Colon (tissue), 2 donors: ENCODE measurements around the gene LMF1.
"Not testable (repeated sequence)": the region's sequence is repeated elsewhere in the genome, so short reads cannot be mapped to it uniquely, and the experiment has no call there.

ENCODE experiments used
- FAIRE-seq: peaks from 2 replicates; lab custom pipeline; 2012; peaks lifted over from hg19 to GRCh38; lab: Jason Lieb, UNC
- donor health status: control.
- donor health status: control.

The LMF1 gene

GRCh38 chr16:844638-845350 lies 126.0 kb downstream of the LMF1 start:
- FAIRE-seq: no peak

DNA sequence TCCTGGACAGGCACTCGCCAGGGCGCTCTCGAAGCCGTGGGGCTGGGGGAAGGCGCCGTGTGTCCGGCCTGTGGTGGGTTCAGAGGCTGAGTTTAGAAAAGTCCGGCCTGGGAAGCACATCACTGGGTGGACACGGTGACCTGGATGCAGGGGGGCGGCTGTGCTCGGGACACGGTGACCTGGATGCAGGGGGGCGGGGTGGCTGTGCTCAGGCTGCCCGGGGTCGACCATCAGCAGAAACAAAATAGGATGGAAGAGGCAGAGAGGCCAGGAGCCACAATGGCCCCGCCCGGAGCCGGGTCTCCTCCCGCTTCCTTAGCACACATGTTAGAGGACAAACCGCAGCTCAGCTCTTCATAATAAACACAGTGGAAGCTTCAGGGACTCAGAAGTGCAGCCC lies 127.0 kb downstream of the LMF1 start:
- FAIRE-seq: no peak

DNA sequence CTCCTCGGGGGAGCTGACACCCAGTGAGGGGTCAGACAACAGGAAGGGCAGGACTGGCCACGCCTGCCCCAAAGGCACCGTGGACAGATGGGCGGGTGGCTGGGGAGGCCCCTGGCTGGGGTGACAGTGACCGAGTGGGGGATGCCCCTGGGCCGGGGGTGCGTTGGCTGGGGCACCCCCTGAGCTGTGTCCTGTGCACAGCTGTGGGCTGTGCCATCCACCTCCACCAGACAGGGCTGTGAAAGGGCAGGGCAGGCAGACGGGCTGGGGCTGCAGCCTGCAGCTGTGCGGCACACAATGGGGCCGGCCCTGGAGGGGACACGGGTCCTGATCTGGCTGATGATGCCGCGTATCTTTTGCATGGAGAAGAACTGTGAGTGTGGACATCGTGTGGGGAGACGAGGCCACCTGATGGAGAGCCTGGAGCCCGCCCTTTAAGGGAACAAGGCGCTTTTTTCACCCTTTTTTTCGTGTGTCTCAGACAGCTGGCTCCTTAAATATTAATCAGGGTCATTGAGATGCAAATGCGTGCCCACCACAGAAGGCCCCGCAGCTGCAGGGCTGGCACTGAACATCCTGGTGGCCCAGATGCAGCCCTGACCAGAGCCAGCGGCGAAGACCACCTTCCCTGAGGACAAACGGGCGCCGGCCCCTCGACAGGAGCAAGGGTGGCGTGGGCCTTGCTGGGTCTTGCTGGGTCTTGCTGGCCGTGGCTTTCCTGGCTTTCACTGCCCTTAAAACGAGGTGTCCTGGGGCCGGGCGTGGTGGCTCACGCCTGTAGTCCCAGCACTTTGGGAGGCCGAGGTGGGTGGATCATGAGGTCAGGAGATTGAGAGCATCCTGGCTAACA lies 127.8 kb downstream of the LMF1 start:
- FAIRE-seq: no peak

DNA sequence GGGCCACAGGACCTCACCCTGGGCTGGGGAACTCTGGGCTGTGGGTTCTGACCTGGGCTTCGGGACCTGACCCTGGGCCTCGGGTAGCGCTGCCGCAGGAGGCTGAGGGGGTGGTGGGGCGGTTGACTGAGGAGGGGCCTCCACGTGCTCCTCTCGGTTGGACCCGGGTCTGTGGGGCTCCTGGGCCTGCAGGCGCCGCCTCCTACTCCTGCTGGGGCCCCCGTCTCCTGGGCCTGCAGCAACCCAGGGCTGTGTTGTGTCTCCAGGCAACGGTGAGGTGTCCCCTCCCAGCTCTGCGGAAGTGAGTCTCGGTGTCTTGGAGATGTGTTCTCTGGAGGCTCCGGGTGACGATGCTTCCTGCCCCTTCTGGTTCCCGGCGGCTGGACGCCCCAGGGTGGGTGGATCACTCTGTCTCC lies 128.7 kb downstream of the LMF1 start:
- no peak for FAIRE-seq

- no peak for FAIRE-seq
Measured at GRCh38 chr16:841455-842060, 129.2 kb downstream of the LMF1 start.

- FAIRE-seq: no peak
Measured at GRCh38 chr16:840561-841454, 130.0 kb downstream of the LMF1 start.

GRCh38 chr16:839643-840408 lies 131.0 kb downstream of the LMF1 start:
- no peak for FAIRE-seq

DNA sequence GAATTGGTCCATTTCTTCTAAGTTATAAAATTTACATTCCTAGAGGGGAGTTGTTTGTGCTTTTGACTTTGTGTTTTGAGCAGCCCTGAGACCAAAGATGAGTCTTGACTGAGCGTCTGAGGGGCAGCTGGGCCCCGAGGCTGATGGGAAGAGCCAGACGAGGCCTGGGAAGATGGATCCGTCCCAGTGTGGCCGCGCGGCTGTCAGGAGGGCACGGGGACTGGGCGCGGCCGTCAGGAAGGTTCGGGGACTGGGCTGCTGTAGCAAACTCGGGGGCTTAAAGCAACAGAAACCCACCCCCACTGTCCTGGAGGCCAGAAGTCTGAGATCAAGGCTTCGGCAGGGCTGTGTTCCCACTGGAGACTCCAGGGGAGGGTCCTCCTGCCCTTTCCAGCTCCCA lies 132.0 kb downstream of the LMF1 start:
- no peak for FAIRE-seq

DNA sequence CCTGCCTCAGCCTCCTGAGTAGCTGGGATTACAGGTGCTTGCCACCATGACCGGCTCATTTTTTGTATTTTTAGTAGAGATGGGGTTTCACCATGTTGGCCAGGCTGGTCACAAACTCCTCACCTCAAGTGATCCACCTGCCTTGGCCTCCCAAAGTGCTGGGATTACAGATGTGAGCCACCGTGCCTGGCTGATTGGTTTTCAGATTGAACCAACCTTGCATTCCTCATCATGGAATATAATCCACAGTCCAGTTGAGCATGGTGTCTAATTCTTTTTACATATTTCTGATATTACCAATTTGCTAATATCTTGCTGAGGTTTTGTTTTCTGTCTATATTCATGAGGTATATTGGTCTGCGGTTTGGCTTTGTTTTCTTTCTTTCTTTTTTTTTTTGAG lies 134.0 kb downstream of the LMF1 start:
- FAIRE-seq: not testable (repeated sequence)

DNA sequence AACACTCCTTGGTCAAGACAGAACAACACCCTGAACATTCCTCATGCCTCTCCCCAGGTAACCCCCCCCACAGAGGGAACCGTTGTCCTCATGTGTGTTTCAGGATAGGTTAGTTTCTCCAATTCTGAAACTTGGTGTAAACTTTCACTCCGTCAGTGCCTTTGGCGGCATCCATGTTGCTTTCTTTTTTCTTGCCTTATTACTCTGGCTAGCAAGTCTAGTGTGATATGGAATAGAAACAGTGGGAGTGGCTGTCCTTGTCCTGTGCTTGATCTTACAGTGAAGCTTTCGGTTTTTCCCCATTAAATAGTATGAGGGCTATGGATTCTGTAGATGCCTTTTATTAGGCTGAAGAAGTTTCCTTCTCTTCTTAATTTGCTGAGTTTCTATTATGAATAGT lies 134.6 kb downstream of the LMF1 start:
- no peak for FAIRE-seq

DNA sequence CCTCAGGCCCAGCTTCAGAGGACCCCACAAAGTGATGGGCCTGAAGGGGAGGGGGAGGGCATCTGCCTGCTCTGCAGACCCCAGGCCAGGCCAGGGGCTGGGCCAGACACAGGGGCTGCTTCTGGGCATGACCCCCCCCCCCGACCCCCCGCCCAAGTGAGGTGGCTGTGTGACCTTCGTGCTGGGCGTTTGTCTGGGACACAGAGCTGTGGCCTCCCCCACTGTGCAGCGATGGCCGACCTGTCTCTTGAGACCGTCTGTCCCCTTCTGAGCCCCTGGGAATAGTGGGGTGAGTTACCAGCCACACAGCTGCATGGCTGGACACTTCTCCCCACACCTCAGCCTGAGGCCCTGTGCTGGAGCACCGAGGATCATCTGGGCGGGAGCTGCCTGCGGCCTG lies 135.4 kb downstream of the LMF1 start:
- FAIRE-seq: no peak

GRCh38 chr16:833411-833810 lies 137.4 kb downstream of the LMF1 start:
- FAIRE-seq: no peak

DNA sequence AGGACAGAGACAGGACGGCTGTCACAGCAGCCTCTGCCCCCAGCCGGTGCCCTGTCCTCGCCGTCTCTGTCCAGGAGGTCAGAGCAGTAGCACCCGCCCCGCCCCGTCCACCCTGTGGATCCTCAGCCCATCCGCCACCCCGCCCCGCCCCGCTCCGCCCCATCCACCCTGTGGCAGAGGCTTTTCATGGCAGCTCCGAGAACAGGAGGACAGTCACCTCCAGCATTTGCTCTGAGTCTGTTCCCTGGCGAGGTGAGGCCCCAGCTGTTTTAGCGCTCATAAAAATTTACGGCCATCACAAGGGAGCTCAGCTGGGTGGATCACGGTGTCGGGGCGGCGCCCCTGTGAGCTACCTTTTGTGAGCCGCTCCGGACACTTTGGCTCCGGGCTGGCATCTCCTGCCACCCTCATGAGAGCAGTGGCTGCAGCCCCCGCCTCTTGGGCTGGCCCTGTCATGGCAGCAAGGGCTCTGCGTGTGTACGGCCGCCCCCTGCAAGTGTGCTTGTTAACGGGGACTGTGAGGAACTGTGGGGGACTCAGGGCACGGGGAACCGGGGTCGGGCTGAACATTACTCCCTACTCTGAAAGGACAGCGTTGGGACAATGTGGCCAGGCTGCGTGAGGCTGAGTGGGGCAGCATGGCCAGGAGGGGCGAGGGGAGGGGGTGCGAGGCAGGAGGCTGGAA lies 138.0 kb downstream of the LMF1 start:
- no peak for FAIRE-seq

- no peak for FAIRE-seq
Measured at GRCh38 chr16:831571-832413, 139.0 kb downstream of the LMF1 start.

DNA sequence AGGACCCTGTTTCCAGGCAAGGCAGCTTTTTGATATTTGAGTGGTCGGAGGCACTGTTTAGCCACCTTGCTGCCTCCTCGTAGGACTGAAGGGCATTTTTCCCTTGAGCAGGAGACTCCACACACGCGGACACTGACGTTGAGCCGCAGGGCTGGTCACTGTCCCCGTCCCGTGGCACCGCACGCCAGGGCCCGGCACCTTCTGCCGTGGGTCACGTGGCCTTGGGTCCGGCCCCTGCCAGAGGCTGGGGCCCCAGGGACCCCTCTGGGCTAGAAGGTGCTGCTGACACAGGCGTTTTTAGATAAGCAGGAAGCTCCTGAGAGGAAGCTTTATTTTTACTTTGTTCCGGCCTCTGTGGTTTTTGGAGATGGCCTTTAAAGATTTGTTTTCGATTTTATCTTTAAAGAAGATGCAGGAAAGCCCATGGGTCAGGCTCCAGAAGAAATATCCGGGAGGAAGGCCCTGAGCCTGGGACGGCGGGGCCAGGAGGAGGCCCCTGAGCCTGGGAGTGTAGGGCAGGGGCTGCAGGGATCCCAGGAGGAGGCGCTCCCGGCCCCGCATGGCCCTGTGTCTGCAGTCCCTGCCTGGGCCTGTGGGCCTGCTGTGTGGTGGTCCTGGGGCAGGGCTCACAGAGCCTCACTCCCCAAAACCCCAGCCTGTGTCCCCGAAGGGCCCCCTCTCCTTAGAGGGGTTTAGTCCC lies 139.8 kb downstream of the LMF1 start:
- FAIRE-seq: no peak

GRCh38 chr16:830107-830870 lies 140.5 kb downstream of the LMF1 start:
- FAIRE-seq: no peak

DNA sequence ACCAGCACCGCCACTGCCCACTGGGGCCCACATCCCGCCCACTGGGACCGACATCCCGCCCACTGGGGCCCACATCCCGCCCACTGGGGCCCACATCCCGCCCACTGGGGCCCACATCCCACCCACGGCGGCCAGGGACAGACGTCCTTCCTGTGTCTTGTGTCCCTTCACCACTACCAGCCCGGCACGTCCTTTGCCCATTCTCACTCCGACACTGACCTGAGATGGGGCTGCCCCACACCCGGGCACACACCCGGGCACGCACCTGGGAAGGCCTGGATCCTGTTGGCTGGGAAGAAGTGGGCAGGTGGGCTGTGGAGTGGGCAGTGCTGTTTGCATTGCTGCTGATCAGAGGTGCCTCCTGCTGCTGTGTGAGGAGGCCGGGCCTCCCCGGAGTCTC lies 141.9 kb downstream of the LMF1 start:
- FAIRE-seq: no peak

DNA sequence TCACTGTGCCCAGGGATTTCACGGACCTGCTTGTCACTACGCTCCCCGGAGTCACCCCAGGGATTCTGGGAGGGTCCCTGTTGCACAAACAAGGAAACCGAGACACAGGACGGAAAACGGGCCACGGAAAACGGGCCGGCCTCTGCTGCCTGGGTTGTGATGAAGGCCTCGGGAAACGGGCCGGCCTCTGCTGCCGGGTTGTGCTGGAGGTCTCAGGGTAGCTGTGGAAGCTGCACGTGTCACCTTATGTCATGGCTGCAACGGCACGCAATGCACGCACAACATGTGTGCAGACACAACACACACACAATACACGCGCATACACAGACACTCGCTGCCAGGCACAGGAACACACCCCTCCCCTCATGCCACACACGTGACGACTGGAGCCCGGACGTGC lies 143.3 kb downstream of the LMF1 start:
- FAIRE-seq: no peak
